Fibroblast of peridontal ligament (primary cell): Measurements from ENCODE around the gene CASP9.
A peak's percentile ranks its signal among the peaks of the same experiment; 100 is the strongest.

Experiments used
- DNase-seq: peaks from one replicate; pipeline ENCODE4 v3.0.0-alpha.2; 2010; ENCODE audit errors: extremely low read depth

CASP9 gene

GRCh38 chr1:15524021-15524282 lies at the start of gene CASP9:
TSS of gene CASP9 (minus strand) at chr1:15524215. CDS start at chr1:15524200, 15 bp downstream.
- no peak for DNase-seq

- DNase-seq: no peak
These were observed 49.5 kb upstream of the CASP9 start for GRCh38 chr1:15573477-15573876.

GRCh38 chr1:15571266-15571665 lies 47.3 kb upstream of the CASP9 start:
- DNase-seq: no peak

GRCh38 chr1:15570861-15571260 lies 46.8 kb upstream of the CASP9 start:
- DNase-seq: no peak

- no peak for DNase-seq
These were observed 44.5 kb upstream of the CASP9 start for GRCh38 chr1:15568387-15569073.

- no peak for DNase-seq
These were observed 35.3 kb upstream of the CASP9 start for GRCh38 chr1:15559189-15559810.

GRCh38 chr1:15558516-15558915 lies 34.5 kb upstream of the CASP9 start:
- DNase-seq: no peak

- no peak for DNase-seq
These were observed 33.6 kb upstream of the CASP9 start for GRCh38 chr1:15557594-15557993.

GRCh38 chr1:15557008-15557407 lies 33.0 kb upstream of the CASP9 start:
- DNase-seq: no peak

- no peak for DNase-seq
These were observed 26.6 kb upstream of the CASP9 start for GRCh38 chr1:15550573-15550972.

GRCh38 chr1:15546641-15547040 lies 22.6 kb upstream of the CASP9 start:
- DNase-seq: no peak

GRCh38 chr1:15543589-15544568 lies 19.9 kb upstream of the CASP9 start:
- DNase-seq: peak; percentile 12

GRCh38 chr1:15543251-15543588 lies 19.2 kb upstream of the CASP9 start:
- no peak for DNase-seq

- DNase-seq: no peak
These were observed 18.6 kb upstream of the CASP9 start for GRCh38 chr1:15542388-15543250.

GRCh38 chr1:15541231-15541792 lies 17.3 kb upstream of the CASP9 start:
- DNase-seq: no peak

GRCh38 chr1:15540186-15540585 lies 16.2 kb upstream of the CASP9 start:
- DNase-seq: peak; percentile 32

- DNase-seq: no peak
These were observed 14.8 kb upstream of the CASP9 start for GRCh38 chr1:15538771-15539170.

GRCh38 chr1:15531682-15532081 lies 7.7 kb upstream of the CASP9 start:
- DNase-seq: no peak

- DNase-seq: no peak
These were observed 7.0 kb upstream of the CASP9 start for GRCh38 chr1:15531003-15531402.

GRCh38 chr1:15526490-15527339 lies 2.7 kb upstream of the CASP9 start, which contains the start of gene DNAJC16:
TSS of gene DNAJC16 (plus strand) at chr1:15526848. CDS start at chr1:15529106, 2,258 bp downstream.
- peak; percentile 100 for DNase-seq
